ENCODE measurements around the gene ZFR2.
"Not testable (repeated sequence)": the region's sequence is repeated elsewhere in the genome, so short reads cannot be mapped to it uniquely, and the experiment has no call there.

- not testable (repeated sequence) for TF ChIP-seq CTCF (IDR thresholded peaks at IDR 0.05 in 8 of 11, conservative IDR thresholded peaks at IDR 0.05 in 3 of 11); POLR2A (IDR thresholded peaks at IDR 0.05); POLR2AphosphoS5 (IDR thresholded peaks at IDR 0.05)
Measured at GRCh38 chr19:3757705-3758104, 111.1 kb downstream of the ZFR2 start.

Measured in spleen (tissue), 7 donors.